Measurements from ENCODE around the gene AKAP8L. TPM values are rescaled to one million over a fixed set of nuclear protein-coding genes. Genes with fewer than 3 reads are reported as not detected.
A peak's percentile ranks its signal among the peaks of the same experiment; 100 is the strongest.

Gene AKAP8L
- polyA plus RNA-seq, 1 of the 3 experiments (the other 2 are of a cell fraction): 44.7 TPM

GRCh38 chr19:15381429-15381828 is 37.4 kb downstream of the AKAP8L start:
- H3K36me3 ChIP-seq (replicated peaks in 1 of 2; ENCODE audit: control insufficient read depth in 1 of 2, insufficient read depth in 2 of 2, low read length in 1 of 2): peaks cover 5 to 17% of the 10 kb centered on the region in 2 experiments
- TF ChIP-seq RFX5 (IDR thresholded peaks at IDR 0.05; ENCODE audit: low read length): no peak
- no peak for TF ChIP-seq RCOR1 (IDR thresholded peaks at IDR 0.05; ENCODE audit: low read length)
- TF ChIP-seq USF2 (IDR thresholded peaks at IDR 0.05; ENCODE audit: borderline replicate concordance, low read depth, low read length): no peak
- CTCF ChIA-PET: no interaction called here
- H3K9me3 ChIP-seq: no peaks in the 10 kb centered on the region
- H3K27ac ChIP-seq (ENCODE audit: low read depth in 2 of 2, low read length in 1 of 2): peak overlapping the region; percentile 24 to 71; a peak in 1 of 4 replicates
- H3K27me3 ChIP-seq (ENCODE audit: insufficient read depth): no peaks in the 10 kb centered on the region
- H3K9me2 ChIP-seq: no peaks in the 10 kb centered on the region
- DNase-seq: no peak
- no peak overlapping the region for H3K9ac ChIP-seq
- peaks cover 24% of the 10 kb centered on the region for H3F3A ChIP-seq (replicated peaks; ENCODE audit: insufficient read depth)
- H3K4me1 ChIP-seq (ENCODE audit: control insufficient read depth in 1 of 2, insufficient read depth in 2 of 2, low read depth in 1 of 2, low read length in 1 of 2): peaks cover 9 to 22% of the 10 kb centered on the region in 2 experiments; a peak in 3 of 4 replicates
- H3K4me3 ChIP-seq (ENCODE audit: low read depth in 2 of 2, low read length in 1 of 2): no peak overlapping the region
- H4K20me1 ChIP-seq (ENCODE audit: insufficient read depth): peaks cover 22% of the 10 kb centered on the region
- peaks cover 40% of the 10 kb centered on the region for H3K79me2 ChIP-seq (ENCODE audit: insufficient read depth)
- 88% methylated on average over 2 of the region's 2 CpGs for WGBS (ENCODE audit: low lambda C conversion rate)
- H2AFZ ChIP-seq (ENCODE audit: low read depth): no peak overlapping the region
- POLR2A ChIA-PET: no interaction called here
- no peak overlapping the region for H3K4me2 ChIP-seq

DNA sequence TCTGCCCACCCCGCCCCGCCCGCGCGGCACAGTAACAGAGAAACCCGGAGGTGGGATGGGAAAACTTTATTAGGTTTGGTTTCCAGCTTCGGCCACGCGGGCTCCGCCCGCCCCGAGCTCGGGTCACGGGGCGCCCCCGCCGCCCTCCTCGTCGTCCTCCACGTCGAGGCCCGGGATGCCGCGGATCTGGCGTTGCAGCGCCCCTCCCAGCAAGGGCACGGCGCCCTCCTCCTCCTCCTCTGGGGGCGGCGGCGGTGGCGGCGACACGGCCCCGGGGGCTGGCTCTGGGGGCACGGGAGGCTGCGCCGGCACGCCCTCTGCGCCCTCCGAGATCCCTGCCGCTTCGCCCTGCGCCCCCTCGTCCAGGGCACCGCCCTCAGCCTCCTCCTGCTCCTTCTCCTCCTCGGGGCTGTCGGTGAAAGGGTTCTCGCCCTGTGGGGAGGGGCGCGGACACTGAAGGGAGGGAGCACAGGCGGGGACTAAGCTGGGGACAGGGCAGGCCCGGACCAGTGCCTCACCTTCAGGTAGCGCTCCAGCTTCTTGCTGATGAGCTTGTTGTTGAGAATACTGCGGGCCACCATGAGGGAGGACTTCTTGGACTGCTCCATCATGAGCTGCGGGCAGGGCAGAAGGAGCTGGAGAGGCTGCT is 38.7 kb downstream of the AKAP8L start:
- ChIA-PET POLR2A (interaction anchor here (0.8 to 3.0 kb wide), 11 partner anchors 20 to 171 kb away, joined by 3 to 15 read pairs (median 5); partner anchors contain the start of gene AKAP8L), CTCF (interaction anchor here (0.5 to 2.1 kb wide), 9 partner anchors 24 to 431 kb away, joined by 3 to 9 read pairs (median 4); partner anchors contain the start of gene AKAP8L)
- Histone ChIP-seq H2AFZ (ENCODE audit: low read depth) (peak overlapping the region; percentile 74; the same call in 1 of the 2 replicates), H3K36me3 (replicated peaks in 1 of 2; ENCODE audit: control insufficient read depth in 1 of 2, insufficient read depth in 2 of 2, low read length in 1 of 2) (peaks cover 3 to 15% of the 10 kb centered on the region in 2 experiments), H3K9me3 (no peaks in the 10 kb centered on the region), H3K27me3 (ENCODE audit: insufficient read depth) (no peaks in the 10 kb centered on the region), H3K27ac (ENCODE audit: low read depth in 2 of 2, low read length in 1 of 2) (peak overlapping the region; percentile 71 to 90), H3K4me1 (ENCODE audit: control insufficient read depth in 1 of 2, insufficient read depth in 2 of 2, low read depth in 1 of 2, low read length in 1 of 2) (peaks cover 9 to 23% of the 10 kb centered on the region in 2 experiments; a peak in 3 of 4 replicates), H3K4me2 (peak overlapping the region; percentile 81), H3K9ac (peak overlapping the region; percentile 74), H3K9me2 (no peaks in the 10 kb centered on the region), H3K4me3 (ENCODE audit: low read depth in 2 of 2, low read length in 1 of 2) (peak overlapping the region; percentile 59 to 68), H3F3A (replicated peaks; ENCODE audit: insufficient read depth) (peaks cover 24% of the 10 kb centered on the region), H4K20me1 (ENCODE audit: insufficient read depth) (peaks cover 35% of the 10 kb centered on the region), H3K79me2 (ENCODE audit: insufficient read depth) (peaks cover 45% of the 10 kb centered on the region)
- under 1% methylated on average over 23 of the region's 56 CpGs for WGBS (ENCODE audit: low lambda C conversion rate)
- no peak for TF ChIP-seq GABPA (IDR thresholded peaks at IDR 0.05; ENCODE audit: low read depth)
- no peak for TF ChIP-seq TAF1 (IDR thresholded peaks at IDR 0.05; ENCODE audit: borderline replicate concordance, low read depth, low read length)
- 0 out of 2 replicates have a peak, but pooled peaks have one; percentile 40 for TF ChIP-seq USF1 (IDR thresholded peaks at IDR 0.05; ENCODE audit: borderline replicate concordance, low read depth)
- TF ChIP-seq MAX (IDR thresholded peaks at IDR 0.05; ENCODE audit: low read depth): peak; percentile 69
- peak; percentile 52 for TF ChIP-seq MXI1 (IDR thresholded peaks at IDR 0.05; ENCODE audit: low read depth, low read length)
- TF ChIP-seq FOXJ3 (CRISPR knock-in tag; IDR thresholded peaks at IDR 0.05): no peak
- DNase-seq: no peak

All from SK-N-SH (cell line).